Lower leg skin (tissue), 4 donors: ENCODE measurements around the gene PITPNC1. TPM values are rescaled to one million over a fixed set of nuclear protein-coding genes. Genes with fewer than 3 reads are reported as not detected.
A peak's percentile ranks its signal among the peaks of the same experiment; 100 is the strongest.

ENCODE experiments used
- DNase-seq, 2 donors: peaks; one replicate each; pipeline ENCODE4 v3.0.0-alpha.2; 2019; ENCODE audit warnings: low spot score in 2 of 2
- H3K4me3 ChIP-seq: fragments of 200-600 bp; sonication (generic); 2 replicates; pipeline ENCODE4 v1.5.1; 2017; ENCODE audit warnings: mild to moderate bottlenecking, low read depth; ENCODE audit not compliant: poor library complexity, severe bottlenecking
- POLR2A ChIP-seq, 2 donors: fragments of 450-650 bp; IDR thresholded peaks; one replicate each; pipeline ENCODE4 v1.6.1; 2016 to 2017; ENCODE audit warnings: antibody characterized with exemption in 2 of 2, mild to moderate bottlenecking in 1 of 2, moderate library complexity in 1 of 2
- whole genome bisulfite sequencing, 2 donors: methylation state at CpG; one replicate each; pipeline ENCODE4 v1.1.5; 2018; 5-methylcytosine and 5-hydroxymethylcytosine counted together
- intact Hi-C: fragments of 100-400 bp; cut with DNase I; formaldehyde crosslinking; loops from one replicate; pipeline ENCODE4 v1.15.0; 2023; ENCODE audit warnings: low total_unique reads
- total RNA-seq, 4 donors: library from RNA; depleted of rRNA; stranded (reverse); fragments of >200 nt; gene quantifications; one replicate each; pipeline ENCODE4 v1.1.0, GENCODE V29; 2016
- TF ChIP-seq, protein P1 (sequence below), 3 donors: fragments of 450-650 bp; IDR thresholded peaks; one replicate each; pipeline ENCODE4 v1.5.1; 2016; ENCODE audit warnings: antibody characterized with exemption in 3 of 3, mild to moderate bottlenecking in 3 of 3, moderate library complexity in 2 of 3

Gene PITPNC1
- total RNA-seq, 4 donors from 2014 or later = 1.7 to 8.2 (median 4.6) TPM

DNA sequence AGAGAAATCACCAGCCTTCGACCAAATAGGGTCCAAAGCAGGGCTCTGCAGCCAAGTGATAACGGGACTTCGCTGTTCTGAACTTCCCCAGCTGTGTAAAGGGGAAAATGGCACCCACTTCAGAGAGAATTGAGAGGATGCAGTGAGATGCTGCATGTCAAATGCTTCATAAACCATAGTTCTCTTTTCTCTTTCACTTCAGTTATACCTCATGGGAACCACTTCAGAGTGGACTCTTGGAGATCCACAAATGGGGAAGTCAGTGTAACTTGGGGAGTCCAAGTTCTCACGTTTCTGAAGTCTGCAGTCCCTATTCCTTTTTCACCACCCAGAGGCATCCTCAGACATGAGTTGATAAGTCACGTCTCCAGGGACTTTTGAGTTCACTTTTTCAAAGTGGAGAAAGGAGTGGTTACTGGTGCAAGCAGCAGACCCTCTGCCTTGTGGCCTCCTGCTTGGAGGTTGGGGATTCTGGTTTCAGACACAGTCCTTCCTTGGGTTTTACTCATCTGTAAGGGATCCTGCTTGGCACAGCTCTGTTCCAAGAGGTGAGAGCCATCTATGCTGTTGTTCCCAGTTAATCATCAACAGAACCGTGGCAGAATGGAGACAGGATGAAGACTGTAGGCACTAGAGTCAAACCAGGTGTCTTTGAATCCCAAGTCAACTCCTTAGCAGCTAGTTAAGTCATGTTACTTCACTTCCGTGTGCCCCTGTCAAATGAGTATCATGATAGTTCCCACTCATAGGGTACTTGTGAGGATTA, 217.2 kb downstream of the PITPNC1 start:
- WGBS, 2 donors = 81 to 85% methylated on average over 7 of the region's 7 CpGs
- DNase-seq = peak in 1 of 2 donors; percentile 28
- no peak for TF ChIP-seq POLR2A (IDR thresholded peaks at IDR 0.05)
- H3K4me3 ChIP-seq = no peak overlapping the region
- intact Hi-C loops = no loop called here

DNA sequence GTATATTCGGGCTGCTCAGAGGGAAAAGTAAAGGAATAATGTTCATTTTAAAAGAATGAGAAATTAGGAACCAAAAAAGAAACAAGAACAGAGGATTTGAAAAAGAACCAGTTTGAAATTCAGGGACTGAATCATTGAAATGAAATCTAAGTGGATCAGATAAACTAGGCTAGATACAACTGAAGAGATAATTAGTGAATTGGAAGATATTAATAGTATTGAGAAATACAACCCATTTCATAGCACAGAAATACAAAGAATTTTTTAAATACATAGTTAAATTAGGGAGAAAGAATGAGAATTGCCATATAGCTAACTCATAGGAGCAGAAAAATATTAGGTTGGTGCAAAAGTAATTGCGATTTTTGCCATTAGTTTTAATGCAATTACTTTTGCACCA, 223.3 kb downstream of the PITPNC1 start:
- DNase-seq = no peak
- WGBS, 2 donors = 94 to 99% methylated on average over 2 of the region's 2 CpGs
- intact Hi-C loops = no loop called here
- TF ChIP-seq POLR2A (IDR thresholded peaks at IDR 0.05) = no peak
- TF ChIP-seq, protein P1, sequence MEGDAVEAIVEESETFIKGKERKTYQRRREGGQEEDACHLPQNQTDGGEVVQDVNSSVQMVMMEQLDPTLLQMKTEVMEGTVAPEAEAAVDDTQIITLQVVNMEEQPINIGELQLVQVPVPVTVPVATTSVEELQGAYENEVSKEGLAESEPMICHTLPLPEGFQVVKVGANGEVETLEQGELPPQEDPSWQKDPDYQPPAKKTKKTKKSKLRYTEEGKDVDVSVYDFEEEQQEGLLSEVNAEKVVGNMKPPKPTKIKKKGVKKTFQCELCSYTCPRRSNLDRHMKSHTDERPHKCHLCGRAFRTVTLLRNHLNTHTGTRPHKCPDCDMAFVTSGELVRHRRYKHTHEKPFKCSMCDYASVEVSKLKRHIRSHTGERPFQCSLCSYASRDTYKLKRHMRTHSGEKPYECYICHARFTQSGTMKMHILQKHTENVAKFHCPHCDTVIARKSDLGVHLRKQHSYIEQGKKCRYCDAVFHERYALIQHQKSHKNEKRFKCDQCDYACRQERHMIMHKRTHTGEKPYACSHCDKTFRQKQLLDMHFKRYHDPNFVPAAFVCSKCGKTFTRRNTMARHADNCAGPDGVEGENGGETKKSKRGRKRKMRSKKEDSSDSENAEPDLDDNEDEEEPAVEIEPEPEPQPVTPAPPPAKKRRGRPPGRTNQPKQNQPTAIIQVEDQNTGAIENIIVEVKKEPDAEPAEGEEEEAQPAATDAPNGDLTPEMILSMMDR (IDR thresholded peaks at IDR 0.05) = no peak
- H3K4me3 ChIP-seq = no peak overlapping the region

DNA sequence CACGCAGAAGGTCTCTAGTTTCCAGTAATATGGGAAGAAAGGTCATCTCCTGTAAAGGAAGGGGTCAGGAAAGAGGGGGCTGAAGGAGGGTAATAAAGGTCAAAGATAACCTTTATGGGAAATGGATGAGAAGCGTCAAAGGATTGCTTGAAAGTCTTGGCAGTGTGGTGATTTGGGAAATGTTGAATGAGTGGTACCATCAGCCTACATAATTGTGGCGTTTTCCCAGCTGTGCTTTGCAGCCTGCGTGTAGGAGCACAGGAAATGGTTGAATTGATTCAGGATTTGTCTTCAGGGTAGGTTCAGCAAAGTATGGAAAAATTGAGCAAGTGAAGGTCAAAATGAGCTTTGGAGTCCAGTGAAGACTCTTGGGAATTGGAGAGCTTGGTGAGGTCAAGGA, 224.8 kb downstream of the PITPNC1 start:
- WGBS, 2 donors = 74 to 87% methylated on average over 4 of the region's 4 CpGs

DNA sequence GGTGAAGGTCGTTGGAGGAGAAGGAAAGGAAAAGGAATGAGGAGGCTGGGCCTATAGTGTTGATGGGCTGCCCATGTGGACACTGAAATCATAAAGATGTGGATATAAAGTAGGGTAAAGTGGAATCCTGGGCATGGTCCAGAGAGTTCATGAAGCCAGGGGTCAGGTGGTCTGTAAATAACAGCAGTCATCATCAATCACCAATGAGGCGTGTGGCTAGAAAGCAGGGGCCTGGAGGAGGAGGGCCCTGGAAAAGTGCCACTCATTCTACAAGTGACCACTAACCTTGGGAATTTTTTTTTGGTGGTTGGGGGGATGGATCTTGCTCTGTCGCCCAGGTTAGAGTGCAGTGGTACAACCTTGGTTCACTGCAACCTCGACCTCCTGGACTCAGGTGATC, 225.4 kb downstream of the PITPNC1 start:
- 86 to 89% methylated on average over 4 of the region's 4 CpGs for WGBS, 2 donors
- DNase-seq = peak in 1 of 2 donors; percentile 43
- TF ChIP-seq, protein P1 (IDR thresholded peaks at IDR 0.05) = no peak
- TF ChIP-seq POLR2A (IDR thresholded peaks at IDR 0.05) = no peak
- intact Hi-C loops = no loop called here
- no peak overlapping the region for H3K4me3 ChIP-seq

More for the DNA sequence above, 224.8 kb downstream of the PITPNC1 start:
- DNase-seq = no peak
- intact Hi-C loops = no loop called here
- TF ChIP-seq, protein P1 (IDR thresholded peaks at IDR 0.05) = no peak
- no peak for TF ChIP-seq POLR2A (IDR thresholded peaks at IDR 0.05)
- H3K4me3 ChIP-seq = no peak overlapping the region

DNA sequence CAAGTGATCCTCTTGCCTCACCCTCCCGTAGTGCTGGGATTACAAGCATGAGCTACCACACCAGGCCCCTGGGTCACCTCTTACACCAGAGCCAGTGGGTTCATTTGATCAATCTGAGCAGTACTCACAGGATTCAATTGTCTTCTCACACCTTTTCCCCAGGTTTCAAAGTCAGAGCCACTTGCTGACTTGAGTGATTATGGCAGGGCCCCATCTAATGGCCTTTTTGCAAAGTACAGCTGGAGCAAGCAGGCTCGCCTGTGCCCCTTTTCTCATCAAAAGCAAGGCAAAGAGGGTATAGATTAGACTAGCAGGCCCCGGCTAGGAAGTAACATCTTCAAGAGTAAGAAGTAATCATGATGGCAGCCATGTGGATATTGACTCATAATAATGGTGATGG, 225.9 kb downstream of the PITPNC1 start:
- no peak overlapping the region for H3K4me3 ChIP-seq
- WGBS, 2 donors = 89 to 91% methylated on average over 3 of the region's 3 CpGs
- peak in 1 of 2 donors; percentile 65 for DNase-seq
- TF ChIP-seq, protein P1 (IDR thresholded peaks at IDR 0.05) = no peak
- no peak for TF ChIP-seq POLR2A (IDR thresholded peaks at IDR 0.05)
- intact Hi-C loops = no loop called here

DNA sequence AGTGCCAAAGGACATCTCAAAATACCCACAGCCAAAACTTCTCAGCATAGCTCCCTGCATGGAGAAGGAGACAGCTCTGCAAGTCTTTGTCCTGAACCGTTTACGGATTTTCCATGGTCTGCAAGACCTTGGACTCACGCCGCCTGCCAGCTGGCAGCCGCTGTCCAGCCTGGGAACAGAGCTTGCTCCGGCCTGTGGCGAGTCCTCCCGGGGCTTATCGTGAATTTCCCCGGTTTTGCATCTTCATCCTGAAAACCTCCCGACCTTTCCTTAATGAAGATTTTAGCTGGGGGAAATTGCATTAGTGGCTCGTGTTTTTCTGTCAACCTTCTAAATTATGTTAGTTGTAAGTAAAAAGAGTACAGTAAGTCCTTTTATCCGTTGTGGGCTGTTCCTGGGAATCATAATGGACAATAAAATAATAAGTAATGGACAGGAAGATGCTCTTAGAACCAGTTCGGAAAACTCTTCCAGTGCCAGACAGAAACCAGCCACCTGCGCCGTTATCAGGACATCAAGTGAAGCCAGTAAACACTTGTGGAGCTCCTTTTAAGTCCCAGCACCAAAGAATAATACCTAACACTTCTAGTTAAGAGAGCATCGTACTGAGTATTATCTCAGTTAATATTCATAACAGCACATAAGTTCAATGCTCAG, 228.3 kb downstream of the PITPNC1 start:
- intact Hi-C loops = no loop called here
- peak in 1 of 2 donors; percentile 52 for DNase-seq
- no peak overlapping the region for H3K4me3 ChIP-seq
- no peak for TF ChIP-seq POLR2A (IDR thresholded peaks at IDR 0.05)
- TF ChIP-seq, protein P1 (IDR thresholded peaks at IDR 0.05) = no peak
- WGBS, 2 donors = 74 to 79% methylated on average over 17 of the region's 17 CpGs
